OCI-LY7 (cell line): ENCODE data around the gene CLINT1. TPM values are rescaled to one million over a fixed set of nuclear protein-coding genes. Genes with fewer than 3 reads are reported as not detected.

Source experiments
- BruUV-seq: library from RNA; stranded (reverse); fragments of 400-500 nt; replicated peaks from 2 replicates; lab custom pipeline; 2021; lab: Mats Ljungman, UMichigan
- CTCF ChIA-PET: fragments of 300-600 bp; sonication (Branson Sonifier 250); formaldehyde crosslinking; loops from one replicate; lab custom pipeline; 2022; ENCODE audit warnings: antibody characterized with exemption; ENCODE audit not compliant: unreplicated experiment; lab: Charles Lee
- POLR2A ChIA-PET: fragments of 300-600 bp; sonication (Branson Sonifier 250); formaldehyde crosslinking; loops from one replicate; lab custom pipeline; 2022; ENCODE audit warnings: antibody characterized with exemption; lab: Charles Lee
- DNase-seq: peaks from one replicate; pipeline ENCODE4 v3.0.0-alpha.2; 2015; ENCODE audit warnings: low spot score
- H2AFZ ChIP-seq: fragments of 200-600 bp; sonication (generic), shearing (Covaris generic); 2 replicates; pipeline ENCODE4 v1.6.1; 2014; ENCODE audit warnings: mild to moderate bottlenecking, antibody characterized with exemption, low read length, moderate library complexity
- H3K27ac ChIP-seq: fragments of 200-600 bp; sonication (generic); 2 replicates; pipeline ENCODE4 v1.5.1; 2014; ENCODE audit warnings: mixed run types, low read depth, mild to moderate bottlenecking, moderate library complexity, low read length, inconsistent platforms; ENCODE audit not compliant: poor library complexity, severe bottlenecking
- H3K36me3 ChIP-seq: fragments of 200-600 bp; sonication (generic); 2 replicates; pipeline ENCODE4 v1.6.1; 2014; ENCODE audit warnings: mild to moderate bottlenecking, antibody characterized with exemption, low read length, moderate library complexity, mixed read lengths; ENCODE audit not compliant: insufficient read depth
- H3K4me1 ChIP-seq: fragments of 200-600 bp; sonication (generic); 2 replicates; pipeline ENCODE4 v1.5.1; 2014; ENCODE audit warnings: mild to moderate bottlenecking, low read length; ENCODE audit not compliant: insufficient read depth, poor library complexity, severe bottlenecking
- H3K4me2 ChIP-seq: fragments of 200-600 bp; sonication (generic); 2 replicates; pipeline ENCODE4 v1.6.1; 2014; ENCODE audit warnings: mild to moderate bottlenecking, low read length
- H3K4me3 ChIP-seq: fragments of 200-600 bp; sonication (generic); 2 replicates; pipeline ENCODE4 v1.5.1; 2014; ENCODE audit warnings: mild to moderate bottlenecking, low read depth, low read length; ENCODE audit not compliant: poor library complexity, severe bottlenecking
- H3K79me2 ChIP-seq: fragments of 200-600 bp; sonication (generic); 2 replicates; pipeline ENCODE4 v1.6.1; 2016; ENCODE audit warnings: low read depth, mild to moderate bottlenecking, low read length, moderate library complexity, mixed read lengths; ENCODE audit not compliant: insufficient read depth
- H3K9me2 ChIP-seq: fragments of 200-600 bp; sonication (generic); 2 replicates; pipeline ENCODE4 v1.6.1; 2016; ENCODE audit warnings: mild to moderate bottlenecking, low read length, mixed read lengths; ENCODE audit not compliant: insufficient read depth
- H3K9me3 ChIP-seq: fragments of 200-600 bp; sonication (generic); 2 replicates; pipeline ENCODE4 v1.6.1; 2014; ENCODE audit warnings: mild to moderate bottlenecking, mixed run types, low read length, mixed read lengths
- H4K20me1 ChIP-seq: fragments of 200-600 bp; sonication (generic); 2 replicates; pipeline ENCODE4 v1.6.1; 2014; ENCODE audit warnings: mild to moderate bottlenecking, antibody characterized with exemption, low read length, moderate library complexity, mixed read lengths; ENCODE audit not compliant: insufficient read depth
- CTCF ChIP-seq: fragments of 200-600 bp; sonication (generic); conservative IDR thresholded peaks from 2 replicates; pipeline ENCODE4 v1.5.1; 2014; ENCODE audit warnings: mild to moderate bottlenecking, antibody characterized with exemption, low read length, moderate library complexity, mixed read lengths
- EZH2phosphoT487 ChIP-seq: fragments of 200-600 bp; sonication (generic); IDR thresholded peaks from 2 replicates; pipeline ENCODE4 v1.6.1; 2018; ENCODE audit warnings: low read depth, borderline replicate concordance, mild to moderate bottlenecking, mixed run types, antibody characterized with exemption, low read length, moderate library complexity, mixed read lengths
- intact Hi-C: fragments of 100-400 bp; cut with micrococcal nuclease; formaldehyde crosslinking; loops from one replicate; pipeline ENCODE4 v1.10.0; 2022; ENCODE audit not compliant: unreplicated experiment
- total RNA-seq, 2 experiments: library from RNA; depleted of rRNA in 1 of 2; stranded (reverse); fragments of >200 nt in 1 of 2; shearing (Covaris generic) in 1 of 2; gene quantifications; 2 replicates each; pipeline ENCODE4 v1.2.3, GENCODE V29; 2014 to 2022

The CLINT1 gene
- total RNA-seq, 2 experiments from 2014 or later: 107 to 135 TPM

- TF ChIP-seq CTCF (no peak), EZH2phosphoT487 (no peak)
- POLR2A ChIA-PET: interaction anchor here (0.7 to 5.0 kb wide), 5 partner anchors 10 to 471 kb away, joined by 3 to 31 read pairs (median 7); partner anchors contain the start of gene THG1L
- peaks cover 6% of the 10 kb centered on the region; the same call in 1 of the 2 replicates for H4K20me1 ChIP-seq
- H3K27ac ChIP-seq: no peak overlapping the region
- peaks cover 13% of the 10 kb centered on the region for H3K36me3 ChIP-seq
- H2AFZ ChIP-seq: peak overlapping the region; percentile 71
- H3K4me3 ChIP-seq: peak overlapping the region; percentile 98
- H3K79me2 ChIP-seq: no peaks in the 10 kb centered on the region
- peak; percentile 71 for DNase-seq
- H3K9me3 ChIP-seq: no peaks in the 10 kb centered on the region
- intact Hi-C loops: loop anchor here (5.0 kb wide), 1 partner anchor 142 kb away; no protein-coding TSS in a partner anchor
- CTCF ChIA-PET: interaction anchor here (0.6 to 1.5 kb wide), 6 partner anchors 26 to 461 kb away, joined by 3 to 11 read pairs (median 4); no protein-coding TSS in a partner anchor
- H3K4me1 ChIP-seq: peaks cover 22% of the 10 kb centered on the region
- H3K9me2 ChIP-seq: no peaks in the 10 kb centered on the region
- no TSS peak for BruUV-seq
- H3K4me2 ChIP-seq: peak overlapping the region; percentile 83
These were observed 114.6 kb downstream of the CLINT1 start for GRCh38 chr5:157744051-157745011.

GRCh38 chr5:157743163-157744050 lies 115.5 kb downstream of the CLINT1 start, which contains the start of gene LSM11:
LSM11 (plus strand) TSS chr5:157743712; CDS start chr5:157743751, 39 bp downstream.
- Histone ChIP-seq H3K9me3 (no peaks in the 10 kb centered on the region; the same call in 1 of the 2 replicates), H3K4me1 (peaks cover 22% of the 10 kb centered on the region), H3K4me2 (peak within 1 kb of the TSS; percentile 83), H3K27ac (no peak within 1 kb of the TSS), H3K4me3 (peak within 1 kb of the TSS; percentile 98), H2AFZ (peak within 1 kb of the TSS; percentile 91), H4K20me1 (peaks cover 6% of the 10 kb centered on the region; the same call in 1 of the 2 replicates), H3K36me3 (peaks cover 22% of the 10 kb centered on the region), H3K79me2 (no peaks in the 10 kb centered on the region), H3K9me2 (no peaks in the 10 kb centered on the region)
- TF ChIP-seq EZH2phosphoT487 (no peak), CTCF (peak; percentile 98)
- peak; percentile 91 for DNase-seq
- no TSS peak for BruUV-seq
- CTCF ChIA-PET: interaction anchor here (0.6 to 1.5 kb wide), 18 partner anchors 10 to 924 kb away, joined by 3 to 15 read pairs (median 3); partner anchors contain the start of gene THG1L
- POLR2A ChIA-PET: interaction anchor here (0.5 to 5.0 kb wide), 8 partner anchors 12 to 311 kb away, joined by 3 to 31 read pairs (median 3); partner anchors contain the start of gene THG1L
- intact Hi-C loops: loop anchor here (1.0 to 5.0 kb wide), 7 partner anchors 25 to 595 kb away; no protein-coding TSS in a partner anchor
